GM23338 (cell line): ENCODE results near the gene ALX1. TPM values are rescaled to one million over a fixed set of nuclear protein-coding genes. Genes with fewer than 3 reads are reported as not detected.

Source experiments
- ATAC-seq: fragments of 200-7000 bp; cut with Tn5 transposase; 3 replicates; pipeline ENCODE4 v1.9.1; 2020
- DNase-seq: peaks from one replicate; pipeline ENCODE4 v3.0.0-alpha.2; 2015; ENCODE audit warnings: low spot score
- H2AFZ ChIP-seq: fragments of 200-600 bp; sonication (generic); 2 replicates; pipeline ENCODE4 v1.8.0; 2016; ENCODE audit warnings: antibody characterized with exemption, mild to moderate bottlenecking, moderate library complexity
- H3F3A ChIP-seq: fragments of 200-600 bp; sonication (generic); replicated peaks from 2 replicates; pipeline ENCODE4 v1.8.0; 2017; ENCODE audit warnings: antibody characterized with exemption, mixed run types, low read depth
- H3K27ac ChIP-seq: fragments of 200-600 bp; sonication (generic); 2 replicates; pipeline ENCODE4 v1.6.1; 2016; ENCODE audit warnings: low read depth
- H3K27me3 ChIP-seq: fragments of 200-600 bp; sonication (generic); 2 replicates; pipeline ENCODE4 v1.8.0; 2016; ENCODE audit warnings: mild to moderate bottlenecking, mixed run types, moderate library complexity; ENCODE audit not compliant: insufficient read depth
- H3K36me3 ChIP-seq: fragments of 200-600 bp; sonication (generic); 2 replicates; pipeline ENCODE4 v1.8.0; 2016; ENCODE audit warnings: mild to moderate bottlenecking; ENCODE audit not compliant: insufficient read depth
- H3K4me1 ChIP-seq: fragments of 200-600 bp; sonication (generic); 2 replicates; pipeline ENCODE4 v1.8.0; 2016; ENCODE audit warnings: mild to moderate bottlenecking, moderate library complexity; ENCODE audit not compliant: insufficient read depth
- H3K4me2 ChIP-seq: fragments of 200-600 bp; sonication (generic); 2 replicates; pipeline ENCODE4 v1.7.1; 2017; ENCODE audit warnings: mixed run types
- H3K4me3 ChIP-seq: fragments of 200-600 bp; sonication (generic); 2 replicates; pipeline ENCODE4 v1.6.1; 2016; ENCODE audit warnings: mixed run types
- H3K79me2 ChIP-seq: fragments of 200-600 bp; sonication (generic); replicated peaks from 2 replicates; pipeline ENCODE4 v1.8.0; 2017; ENCODE audit warnings: mild to moderate bottlenecking; ENCODE audit not compliant: insufficient read depth
- H3K9me2 ChIP-seq: fragments of 200-600 bp; sonication (generic); 2 replicates; pipeline ENCODE4 v1.8.0; 2017; ENCODE audit not compliant: insufficient read depth
- H4K20me1 ChIP-seq: fragments of 200-600 bp; sonication (generic); replicated peaks from 2 replicates; pipeline ENCODE4 v1.8.0; 2017; ENCODE audit warnings: mild to moderate bottlenecking; ENCODE audit not compliant: insufficient read depth
- H3K27ac Mint-ChIP-seq: 2 replicates; pipeline ENCODE4 v1.8.0; 2020; ENCODE audit warnings: inconsistent platforms, mild to moderate bottlenecking, moderate library complexity, mixed read lengths
- H3K27me3 Mint-ChIP-seq: 3 replicates; pipeline ENCODE4 v1.8.0; 2022; ENCODE audit warnings: low read depth, mild to moderate bottlenecking, moderate library complexity, mixed read lengths, inconsistent platforms; ENCODE audit not compliant: insufficient read depth, poor library complexity
- H3K36me3 Mint-ChIP-seq: 3 replicates; pipeline ENCODE4 v1.8.0; 2021; ENCODE audit warnings: low read depth, mild to moderate bottlenecking, inconsistent platforms, moderate library complexity, mixed read lengths
- H3K4me1 Mint-ChIP-seq: 3 replicates; pipeline ENCODE4 v1.8.0; 2020; ENCODE audit warnings: mild to moderate bottlenecking, inconsistent platforms, mixed read lengths
- H3K4me3 Mint-ChIP-seq: 3 replicates; pipeline ENCODE4 v1.8.0; 2021; ENCODE audit warnings: moderate library complexity, mild to moderate bottlenecking, inconsistent platforms, mixed read lengths
- H3K9me3 Mint-ChIP-seq: 3 replicates; pipeline ENCODE4 v1.8.0; 2020; ENCODE audit warnings: moderate library complexity, mild to moderate bottlenecking, inconsistent platforms, mixed read lengths
- CREB1 ChIP-seq: fragments of 250-450 bp; sonication (Bioruptor Pico); IDR thresholded peaks from 2 replicates; pipeline ENCODE4 v1.5.0; 2020; ENCODE audit warnings: low read depth, mild to moderate bottlenecking, moderate library complexity
- CTCF ChIP-seq, 2 experiments: fragments of 200-600 bp in 1 of 2; sonication (generic) in 1 of 2; conservative IDR thresholded peaks; 2 replicates each; pipeline versions ENCODE4 v1.5.1 to v1.6.1; 2016 to 2017; ENCODE audit warnings: antibody characterized with exemption in 2 of 2, low read depth in 2 of 2, mild to moderate bottlenecking in 2 of 2, moderate library complexity in 1 of 2
- EZH2 ChIP-seq: fragments of 200-600 bp; sonication (generic); IDR thresholded peaks from one replicate; pipeline ENCODE4 v1.8.0; 2017; ENCODE audit warnings: antibody characterized with exemption, mild to moderate bottlenecking, low read depth; ENCODE audit not compliant: unreplicated experiment
- EZH2phosphoT487 ChIP-seq: fragments of 200-600 bp; sonication (generic); IDR thresholded peaks from one replicate; pipeline ENCODE4 v1.8.1; 2018; ENCODE audit warnings: antibody characterized with exemption; ENCODE audit not compliant: unreplicated experiment
- JUNB ChIP-seq: IDR thresholded peaks from one replicate; pipeline ENCODE4 v1.6.1; 2016; ENCODE audit warnings: antibody characterized with exemption; ENCODE audit not compliant: unreplicated experiment
- NANOG ChIP-seq: IDR thresholded peaks from 2 replicates; pipeline ENCODE4 v1.6.1; 2016; ENCODE audit warnings: antibody characterized with exemption, borderline replicate concordance
- ZNF462 ChIP-seq: fragments of 250-450 bp; sonication (Bioruptor Pico); IDR thresholded peaks from 2 replicates; pipeline ENCODE4 v1.5.0; 2020; ENCODE audit warnings: mild to moderate bottlenecking, moderate library complexity
- polyA plus RNA-seq: library from polyadenylated mRNA; unstranded; fragments of >200 nt; fragmentation: Nextera tagmentation; extraction: Ambion mirVana; gene quantifications from 2 replicates; pipeline ENCODE4 v1.2.1, GENCODE V29; 2016
- total RNA-seq: library from RNA; depleted of rRNA; stranded (reverse); fragments of >200 nt; shearing (Covaris generic); gene quantifications from 2 replicates; pipeline ENCODE4 v1.2.3, GENCODE V29; 2014

Gene ALX1
- total and polyA plus RNA-seq, 2 experiments from 2014 or later = 0.49 to 1.1 TPM

GRCh38 chr12:85281636-85282312 is 1.8 kb downstream of the ALX1 start (continued):
- TF ChIP-seq ZNF462 (CRISPR knock-in tag) (no peak), EZH2 (no peak), CTCF (conservative IDR thresholded peaks at IDR 0.05; ENCODE audit: low read depth in 2 of 2) (no peak)

GRCh38 chr12:85283560-85283959 is 3.5 kb downstream of the ALX1 start:
- no peaks in the 10 kb centered on the region for H4K20me1 ChIP-seq
- H3K4me1 ChIP-seq = peaks cover 22% of the 10 kb centered on the region; the same call in 1 of the 2 replicates
- TF ChIP-seq JUNB (no peak), CREB1 (no peak), EZH2phosphoT487 (no peak), NANOG (no peak)
- no peak overlapping the region for H3K4me2 ChIP-seq
- no peak overlapping the region for H3K27ac ChIP-seq
- ATAC-seq = no peak
- H3K27ac Mint-ChIP-seq = no peak overlapping the region
- H3K36me3 Mint-ChIP-seq = no peaks in the 10 kb centered on the region
- no peak overlapping the region for H3K4me3 ChIP-seq
- DNase-seq = peak; percentile 22
- H3K36me3 ChIP-seq = no peaks in the 10 kb centered on the region
- H3K4me1 Mint-ChIP-seq = peaks cover 9% of the 10 kb centered on the region
- H3K9me3 Mint-ChIP-seq = no peaks in the 10 kb centered on the region
- peaks cover 34% of the 10 kb centered on the region for H3K27me3 ChIP-seq
- no peaks in the 10 kb centered on the region for H3K79me2 ChIP-seq
- H3K4me3 Mint-ChIP-seq = no peak overlapping the region
- H3F3A ChIP-seq = no peaks in the 10 kb centered on the region
- H2AFZ ChIP-seq = no peak overlapping the region
- no peaks in the 10 kb centered on the region for H3K9me2 ChIP-seq
- peaks cover 28% of the 10 kb centered on the region for H3K27me3 Mint-ChIP-seq
